NCI-H748 treated with DMSO at 0.1 percent for 48 hours (cell line): ENCODE data around the gene CLDN18.

Source experiments
- DNase-seq: peaks from one replicate; lab custom pipeline; 2025; lab: John Stamatoyannopoulos, UW

Gene CLDN18

DNA sequence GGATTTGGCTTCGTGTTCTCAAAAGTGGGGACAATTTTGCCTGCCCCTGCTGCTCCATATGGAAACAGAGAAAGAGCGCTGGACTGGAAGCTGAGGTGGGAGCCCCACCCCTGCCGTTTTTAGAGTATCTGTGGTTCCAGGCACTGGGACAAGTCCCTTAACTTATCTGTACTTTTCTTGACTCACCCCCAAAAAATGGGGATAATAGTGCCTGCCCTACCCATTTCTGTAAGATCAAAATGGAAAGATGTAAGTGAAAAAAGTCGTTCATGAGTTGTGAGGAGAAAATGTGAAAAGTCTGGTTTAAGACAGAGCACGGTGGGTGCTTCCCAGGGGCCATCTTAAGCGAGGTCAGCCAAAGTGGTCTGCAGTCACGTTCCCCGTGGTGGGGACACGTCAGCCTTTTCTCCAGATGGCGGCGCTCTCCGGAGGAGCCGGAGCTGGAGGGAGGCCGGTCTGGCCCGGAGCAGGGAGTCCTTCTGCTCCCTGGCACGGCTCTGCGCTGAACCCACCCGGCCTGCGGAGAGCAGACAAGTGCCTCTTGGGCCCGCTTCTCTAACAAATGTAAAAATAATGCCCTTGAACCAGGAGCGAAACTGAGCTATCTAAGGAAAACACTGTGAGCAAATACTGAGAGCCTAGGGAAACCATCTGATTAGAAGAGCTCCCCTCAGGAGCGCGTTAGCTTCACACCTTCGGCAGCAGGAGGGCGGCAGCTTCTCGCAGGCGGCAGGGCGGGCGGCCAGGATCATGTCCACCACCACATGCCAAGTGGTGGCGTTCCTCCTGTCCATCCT, at the start of gene CLDN18:
Gene CLDN18 (plus strand): TSS at position 690 of the 797 bp plus-strand sequence. CDS start 61 bp downstream, at position 751.
- no peak for DNase-seq

DNA sequence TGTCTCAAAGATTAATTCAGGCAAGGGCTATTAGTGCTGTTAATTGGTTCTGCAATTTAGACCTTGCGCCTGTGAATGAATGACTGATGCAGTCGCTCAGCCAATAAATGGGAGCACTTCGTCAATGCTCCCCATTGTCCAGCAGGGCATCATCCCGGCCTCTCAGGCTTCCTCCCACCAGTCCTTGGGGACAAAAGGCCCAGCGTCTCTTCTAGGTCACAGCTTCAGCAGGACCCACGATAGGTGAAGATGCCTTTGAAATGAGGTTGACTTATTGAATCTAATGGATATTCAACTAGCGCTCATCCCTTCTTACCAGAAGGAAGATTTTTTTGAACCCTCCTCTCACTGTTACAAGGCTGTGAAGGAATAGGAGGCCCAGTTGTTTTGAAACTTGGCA, 47.7 kb upstream of the CLDN18 start:
- DNase-seq = no peak

DNA sequence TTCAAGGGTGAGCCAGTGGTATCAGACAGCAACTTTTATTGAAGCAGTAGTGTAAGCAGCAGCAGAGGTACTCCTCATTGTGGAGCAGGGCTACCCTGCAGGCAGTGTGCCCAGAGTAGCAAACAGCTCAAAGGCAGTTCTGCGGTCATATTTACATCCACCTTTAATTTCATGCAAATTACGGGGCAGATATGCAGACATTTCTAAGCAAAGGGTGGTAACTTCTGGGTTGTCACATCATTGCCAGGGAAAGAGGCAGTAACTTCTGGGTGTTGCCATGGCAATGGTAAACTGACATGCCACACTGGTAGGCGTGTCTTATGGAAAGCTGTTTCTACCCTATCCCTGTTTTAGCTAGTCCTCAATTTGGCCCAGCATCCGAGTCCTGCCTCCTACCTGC, 46.5 kb upstream of the CLDN18 start:
- no peak for DNase-seq

DNA sequence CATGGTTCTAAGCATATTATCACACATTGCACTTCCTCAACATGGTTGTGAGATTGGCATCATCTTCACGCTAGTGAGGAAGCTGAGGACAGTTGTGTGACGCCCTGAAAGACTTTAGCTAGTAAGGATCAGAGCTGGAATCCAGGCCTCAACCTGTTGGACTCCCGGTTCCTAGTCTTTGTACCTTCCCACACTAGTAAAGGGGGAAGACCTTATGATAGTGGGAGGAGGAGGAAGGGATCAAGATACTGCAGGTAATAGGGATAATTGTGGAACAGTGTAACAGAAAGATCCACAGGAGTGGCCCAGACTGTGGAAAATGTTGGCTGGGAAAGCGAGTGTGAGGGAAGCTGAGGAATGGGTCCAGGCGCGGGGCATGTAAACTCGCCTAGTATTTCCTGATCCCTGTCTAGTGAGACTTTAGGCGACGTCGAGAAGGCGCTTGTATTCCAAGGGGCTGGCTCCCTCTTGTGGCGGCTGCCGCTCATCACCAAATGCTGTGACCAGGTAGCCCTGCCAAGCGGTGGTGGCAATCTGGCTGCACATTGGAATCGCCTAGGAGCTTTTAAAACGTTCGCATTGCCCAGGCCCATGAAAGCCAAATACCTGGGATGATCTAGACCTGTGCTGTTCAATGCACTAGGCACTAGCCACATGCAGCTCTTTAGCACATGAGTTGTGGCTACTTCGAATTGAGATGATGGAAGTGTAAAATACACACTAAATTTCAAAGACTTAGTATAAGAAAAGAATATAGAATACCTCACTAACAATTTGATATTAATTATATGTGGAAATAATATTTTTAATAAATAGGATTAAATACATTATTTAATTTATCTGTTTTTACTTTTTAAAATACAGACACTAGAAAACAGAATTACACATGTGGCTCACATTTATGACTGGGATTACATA, 38.8 kb upstream of the CLDN18 start:
- DNase-seq = peak; percentile 38

DNA sequence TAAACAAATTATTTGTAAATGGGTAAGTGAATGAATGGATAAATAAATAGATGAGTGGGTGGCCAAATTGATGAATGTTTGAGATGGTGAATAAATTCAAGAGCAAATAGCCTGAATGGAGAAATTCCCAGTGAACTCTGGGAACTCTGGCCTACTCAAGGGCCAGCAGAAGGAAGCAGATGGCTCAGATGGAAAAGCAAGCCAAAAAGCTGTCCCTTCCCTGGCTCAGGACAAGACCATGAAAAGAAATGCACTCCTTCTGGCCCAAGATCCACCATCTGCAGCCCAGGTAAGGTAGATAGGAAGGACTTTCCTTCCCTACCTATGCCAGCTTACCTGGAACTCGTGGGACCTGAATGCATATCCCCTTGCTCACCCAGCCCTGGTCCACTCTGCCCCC, 37.6 kb upstream of the CLDN18 start:
- DNase-seq = no peak

DNA sequence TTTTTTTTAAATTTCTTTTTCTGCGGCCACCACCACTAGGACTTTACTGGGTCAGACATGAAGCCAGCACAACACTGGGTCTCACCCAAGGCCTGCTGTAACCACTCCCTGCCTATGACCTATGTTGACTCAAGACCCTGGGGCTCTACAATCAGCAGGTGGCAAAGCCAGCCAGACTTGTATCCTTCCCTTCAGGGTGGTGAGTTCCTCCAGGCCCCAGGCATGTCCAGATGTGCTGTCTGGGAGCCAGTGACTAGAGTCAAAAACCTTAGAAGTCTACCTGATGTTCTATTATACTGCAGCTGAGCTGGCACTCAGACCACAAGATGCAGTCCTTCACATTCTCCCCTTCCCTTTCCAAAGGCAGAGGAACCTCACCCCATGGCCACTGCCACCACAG, 31.6 kb upstream of the CLDN18 start:
- DNase-seq = no peak

DNA sequence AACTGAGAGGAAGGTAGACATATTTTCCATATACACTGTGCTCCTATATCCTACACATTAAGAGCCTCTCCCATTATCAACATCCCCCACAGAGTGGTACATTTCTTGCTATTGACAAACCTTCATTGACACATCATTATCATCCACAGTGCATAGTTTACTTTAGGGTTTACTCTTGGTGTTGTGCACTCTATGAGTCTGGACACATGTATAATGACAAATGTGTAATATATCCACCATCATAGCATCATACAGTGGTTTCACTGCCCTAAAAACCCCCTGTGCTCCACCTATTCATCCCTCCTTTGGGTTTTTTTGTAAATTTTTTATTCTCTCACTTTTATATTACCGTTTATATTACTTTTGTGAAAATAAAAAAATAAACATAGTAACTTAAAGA, 22.2 kb upstream of the CLDN18 start:
- peak; percentile 64 for DNase-seq

DNA sequence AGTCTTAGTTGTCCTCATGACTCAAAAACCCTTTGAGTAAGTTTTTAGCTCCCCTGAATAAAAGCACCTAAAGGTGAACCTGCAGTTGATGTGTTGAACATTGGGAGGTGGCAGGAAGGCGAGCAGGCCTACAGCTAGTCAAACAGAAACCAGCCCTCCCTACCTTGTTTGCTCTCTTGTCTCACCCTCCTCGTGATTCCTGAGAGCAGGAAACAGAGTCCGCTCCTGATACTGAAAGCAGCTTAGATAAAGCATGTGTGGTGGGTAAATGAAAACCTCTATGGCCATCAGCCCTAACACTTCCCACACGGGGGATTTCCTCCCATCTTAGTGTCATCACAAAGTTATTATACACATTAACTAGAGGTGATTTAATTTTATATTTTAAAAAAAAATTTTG, 21.8 kb upstream of the CLDN18 start:
- no peak for DNase-seq

DNA sequence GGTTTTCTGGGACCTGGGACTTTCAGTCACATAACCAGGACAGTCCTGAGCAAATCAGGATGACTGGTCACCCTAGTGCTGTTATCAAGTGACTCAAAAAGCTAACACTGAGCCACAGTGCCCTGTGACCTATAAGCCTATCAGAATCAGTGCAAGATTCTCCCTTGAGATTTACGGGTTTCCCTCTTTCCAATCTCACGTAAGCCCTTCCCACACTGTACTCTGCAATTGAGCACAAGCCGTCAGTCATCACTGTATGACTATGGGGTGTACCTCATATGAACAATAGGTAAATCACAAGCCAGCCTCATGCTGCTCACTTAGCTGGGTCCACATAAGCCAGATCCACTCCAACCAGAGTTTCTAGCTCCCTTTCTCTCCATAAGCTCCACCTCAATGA, 21.0 kb upstream of the CLDN18 start:
- DNase-seq = no peak

DNA sequence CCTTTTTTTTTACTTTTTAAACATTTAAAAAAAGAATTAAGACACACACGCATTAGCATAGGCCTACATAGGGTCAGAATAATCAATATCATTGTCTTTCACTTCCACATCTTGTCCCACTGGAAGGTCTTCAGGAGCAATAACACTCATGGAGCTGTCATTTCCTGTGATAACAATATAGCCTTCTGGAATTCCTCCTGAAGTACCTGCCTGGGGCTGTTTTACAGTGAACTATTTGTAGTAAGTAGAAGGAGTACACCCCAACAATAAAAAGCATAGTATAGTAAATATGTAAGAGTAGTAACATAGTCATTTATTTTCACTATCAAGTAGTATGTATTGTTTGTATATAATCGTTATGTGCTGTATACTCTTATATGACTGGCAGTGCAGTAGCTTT, 19.5 kb upstream of the CLDN18 start:
- no peak for DNase-seq

DNA sequence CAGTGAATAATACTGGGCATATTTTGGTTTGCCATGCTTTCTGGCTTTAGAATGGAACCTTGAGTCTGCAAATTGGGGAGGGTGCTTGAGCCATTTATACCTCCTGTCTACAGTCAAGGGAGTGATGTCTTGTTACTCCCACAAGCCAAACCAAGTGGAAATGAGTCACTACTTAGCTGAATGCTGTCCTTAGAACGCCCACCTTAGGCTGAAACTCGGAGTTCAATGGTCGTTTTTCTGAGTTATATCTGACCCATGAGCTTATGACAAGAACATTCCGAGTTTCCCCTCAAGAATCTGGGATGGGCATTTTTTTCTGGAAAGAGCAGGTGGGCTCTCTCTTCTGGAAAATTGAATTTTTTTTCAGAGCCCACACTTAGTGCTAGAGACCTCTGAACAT, 17.4 kb upstream of the CLDN18 start:
- no peak for DNase-seq

DNA sequence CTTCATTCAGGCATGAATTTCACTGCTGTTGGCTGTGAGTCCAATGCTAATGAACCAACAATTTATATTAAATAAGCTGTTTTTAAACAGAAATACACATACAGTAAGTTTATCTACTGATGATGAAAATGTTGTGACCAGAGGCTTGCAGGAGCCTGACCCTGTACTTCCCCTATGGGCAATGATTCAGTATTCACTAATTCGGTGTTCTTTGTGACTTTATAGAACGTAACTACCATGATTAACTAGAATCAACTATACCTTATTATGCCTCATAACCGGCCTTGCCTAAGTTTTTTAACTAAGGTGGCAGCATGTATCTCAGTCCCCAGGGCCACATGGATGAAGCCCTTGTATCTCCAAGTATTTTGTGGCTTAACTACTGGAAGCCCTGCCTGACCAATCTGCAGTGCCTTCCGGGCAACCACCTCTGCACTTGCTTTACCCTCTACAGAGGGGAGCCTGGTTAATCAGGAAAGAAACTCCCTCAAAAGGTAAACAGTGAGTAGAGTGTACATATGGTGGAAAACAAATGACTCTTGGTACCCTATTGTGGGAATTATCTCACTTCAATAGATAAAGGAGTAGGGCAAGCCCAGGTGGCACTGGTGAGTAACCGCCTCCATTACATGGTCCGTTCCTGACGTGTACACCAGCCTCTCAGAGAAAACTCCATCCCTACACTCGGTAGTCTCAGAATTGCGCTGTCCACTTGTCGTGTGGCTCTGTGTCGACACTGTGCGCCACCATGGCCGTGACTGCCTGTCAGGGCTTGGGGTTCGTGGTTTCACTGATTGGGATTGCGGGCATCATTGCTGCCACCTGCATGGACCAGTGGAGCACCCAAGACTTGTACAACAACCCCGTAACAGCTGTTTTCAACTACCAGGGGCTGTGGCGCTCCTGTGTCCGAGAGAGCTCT, 11.6 kb upstream of the CLDN18 start:
- no peak for DNase-seq

DNA sequence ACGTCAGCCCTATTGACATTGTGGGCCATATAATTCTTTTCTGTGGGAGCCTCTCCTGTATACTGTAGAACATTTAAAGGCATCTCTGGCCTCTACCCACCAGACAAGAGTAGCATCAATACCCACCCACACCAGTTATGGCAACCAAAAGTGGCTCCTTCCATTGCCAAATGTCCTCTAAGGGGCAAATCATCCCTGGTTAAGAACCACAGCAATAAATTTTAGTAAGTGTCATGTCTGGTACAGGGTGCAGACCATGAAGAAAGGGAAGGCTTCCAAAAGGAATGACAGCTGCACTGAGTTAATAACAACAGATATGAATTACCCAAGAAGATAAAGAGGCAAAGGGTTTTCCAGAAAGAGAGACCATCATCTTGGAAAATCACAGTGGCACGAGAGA, 6.9 kb upstream of the CLDN18 start:
- no peak for DNase-seq

DNA sequence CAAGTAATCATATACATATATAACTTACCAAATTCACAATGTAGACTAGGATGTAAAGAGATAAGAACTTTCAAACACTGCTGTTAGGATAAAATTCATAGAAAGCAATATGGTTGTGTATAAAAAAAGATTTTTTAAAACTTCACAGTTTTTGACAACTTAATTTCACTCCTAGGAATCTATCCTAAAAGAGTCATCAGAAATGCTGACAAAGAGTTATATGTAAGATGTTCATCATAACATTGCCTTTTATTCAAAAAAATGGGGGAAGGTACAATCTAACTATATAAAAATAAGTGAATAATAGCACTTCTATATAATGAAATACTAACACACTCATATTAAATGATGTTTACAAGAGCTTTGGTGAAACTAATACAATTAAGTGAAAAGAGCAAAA, 4.3 kb upstream of the CLDN18 start:
- no peak for DNase-seq

DNA sequence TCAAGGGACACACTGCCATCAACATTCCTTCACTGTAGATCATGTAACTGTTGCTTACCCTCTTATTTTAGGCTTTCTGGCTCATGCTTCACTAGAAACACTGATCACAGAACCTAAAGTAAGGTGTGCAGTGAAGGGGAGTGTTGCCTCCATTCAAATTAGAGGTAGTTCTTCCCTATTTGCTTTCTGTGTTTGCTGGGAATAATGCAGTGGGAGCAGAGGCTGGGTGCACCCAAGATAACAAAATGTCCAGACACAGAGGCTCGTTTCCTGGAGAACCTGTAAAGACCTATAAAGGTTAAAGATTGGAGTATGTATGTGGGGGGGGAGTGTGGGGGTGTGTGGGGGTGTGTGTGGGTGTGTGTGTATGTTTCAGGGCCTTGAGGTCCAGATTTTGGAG, 2.1 kb upstream of the CLDN18 start:
- no peak for DNase-seq

DNA sequence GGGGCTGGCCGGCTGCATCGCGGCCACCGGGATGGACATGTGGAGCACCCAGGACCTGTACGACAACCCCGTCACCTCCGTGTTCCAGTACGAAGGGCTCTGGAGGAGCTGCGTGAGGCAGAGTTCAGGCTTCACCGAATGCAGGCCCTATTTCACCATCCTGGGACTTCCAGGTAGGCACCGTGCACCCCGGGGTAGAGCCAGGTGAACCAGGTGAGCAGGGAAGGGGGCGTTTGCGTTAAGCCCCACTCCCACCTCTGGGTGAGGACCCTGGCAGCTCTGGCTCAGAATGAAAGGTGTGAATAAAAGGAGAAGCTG, 267 bp downstream of the CLDN18 start:
- no peak for DNase-seq

DNA sequence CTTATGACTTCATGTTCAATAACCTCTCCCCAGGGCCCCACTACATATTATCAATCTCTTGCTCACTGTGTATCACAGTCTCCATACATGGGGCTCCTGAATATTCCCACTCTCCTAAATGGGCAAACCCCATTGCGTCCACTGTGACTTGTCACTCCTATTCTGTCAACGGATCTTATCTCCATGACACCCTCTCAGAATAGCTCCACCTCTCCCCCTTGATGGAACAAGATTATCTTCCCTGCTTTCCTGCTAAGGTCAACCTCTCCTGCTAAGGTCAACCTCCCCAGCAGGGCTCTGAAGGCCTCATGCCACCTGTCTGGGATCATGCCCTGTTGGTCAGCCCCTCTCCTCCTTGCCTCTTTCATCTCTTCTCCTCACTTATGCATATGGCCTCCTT, 1.8 kb downstream of the CLDN18 start:
- DNase-seq = no peak

DNA sequence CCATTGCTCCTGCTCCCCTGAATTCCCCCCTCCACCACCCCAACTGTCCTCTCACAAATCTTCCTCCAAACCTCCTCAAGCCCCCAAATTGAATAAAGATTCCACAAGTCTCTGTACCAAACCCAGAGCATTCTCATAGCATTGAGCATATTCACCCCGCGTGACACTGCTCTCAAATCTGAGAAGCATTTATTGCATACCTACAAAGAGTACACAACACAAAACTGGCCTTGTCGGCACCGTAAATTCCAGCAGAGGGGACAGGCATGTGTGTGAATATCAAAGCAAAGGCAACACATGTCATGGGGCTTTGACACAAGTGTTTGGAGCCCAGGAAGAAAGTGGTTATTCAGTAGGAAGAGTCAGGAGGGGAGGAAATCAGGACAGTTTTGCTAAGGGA, 2.6 kb downstream of the CLDN18 start:
- DNase-seq = no peak

DNA sequence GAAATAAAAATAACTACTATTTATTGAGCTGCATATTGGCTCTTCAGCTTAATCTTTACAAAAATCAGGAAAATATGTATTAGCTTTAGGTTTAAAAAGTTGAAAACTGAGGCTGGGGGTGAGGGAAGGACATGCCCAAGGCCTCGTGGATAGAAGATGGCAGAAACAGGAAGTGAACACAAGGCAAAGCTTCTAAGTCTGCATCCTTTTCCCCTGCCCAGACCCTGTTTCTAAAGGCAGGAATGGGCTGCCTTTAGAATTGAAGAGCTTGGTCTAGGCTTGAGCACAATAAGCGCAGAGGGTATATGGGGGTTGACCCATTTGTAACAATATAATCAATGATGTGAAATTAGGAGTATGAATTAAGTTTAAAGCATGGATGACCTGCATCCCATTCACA, 6.1 kb downstream of the CLDN18 start:
- DNase-seq = no peak

DNA sequence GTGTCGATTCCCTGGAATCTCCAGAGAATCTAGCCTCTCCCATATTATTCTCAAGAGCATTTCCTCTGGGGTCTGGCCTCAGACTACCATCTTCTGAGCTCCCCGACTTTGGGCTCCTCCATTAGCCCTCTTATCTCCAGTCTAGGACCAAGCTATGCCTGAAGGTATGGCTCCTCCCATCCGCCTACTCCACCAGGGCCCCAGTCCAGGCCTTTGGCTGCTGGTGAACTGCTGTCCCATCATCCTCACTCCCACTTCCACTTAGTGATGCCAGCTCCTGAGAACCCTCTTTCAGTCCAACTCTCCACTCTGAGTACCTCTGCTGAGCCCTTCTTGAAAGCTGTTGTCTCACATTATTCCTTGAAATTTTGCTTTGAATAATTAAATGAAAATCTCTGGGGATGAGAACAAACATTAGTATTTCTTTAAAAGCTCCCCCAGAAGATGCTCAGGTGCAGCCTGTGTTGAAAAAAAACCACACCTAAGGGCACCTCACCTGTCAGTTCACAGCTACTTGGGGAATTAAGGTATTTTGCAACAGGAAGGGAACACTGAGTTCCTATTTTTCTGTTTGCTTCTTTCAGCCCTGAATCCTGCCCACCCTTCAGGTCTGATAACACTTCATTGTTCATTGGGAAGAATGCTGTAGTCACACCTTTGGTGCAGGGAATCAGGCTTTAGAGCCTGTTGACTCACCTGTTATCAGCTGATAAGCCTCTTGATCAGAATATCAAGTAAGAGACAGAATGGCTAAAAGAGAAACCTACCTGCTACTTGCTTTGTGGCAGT, 9.5 kb downstream of the CLDN18 start:
- no peak for DNase-seq

DNA sequence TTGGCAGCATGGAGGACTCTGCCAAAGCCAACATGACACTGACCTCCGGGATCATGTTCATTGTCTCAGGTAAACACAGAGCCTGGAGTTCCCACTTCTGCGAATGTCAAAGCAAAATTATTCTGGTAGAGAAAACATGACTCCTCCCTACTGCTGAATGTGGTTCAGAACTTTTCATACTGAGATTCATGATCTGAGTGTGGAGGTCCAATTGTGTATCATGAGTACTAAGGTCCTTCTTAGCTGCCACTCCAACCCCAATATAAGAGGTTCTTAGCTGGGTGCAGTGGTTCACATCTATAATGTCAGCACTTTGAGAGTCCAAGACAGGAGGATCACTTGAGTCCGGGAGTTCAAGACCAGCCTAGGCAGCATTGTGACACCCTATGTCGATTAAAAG, 13.8 kb downstream of the CLDN18 start:
- DNase-seq = no peak

DNA sequence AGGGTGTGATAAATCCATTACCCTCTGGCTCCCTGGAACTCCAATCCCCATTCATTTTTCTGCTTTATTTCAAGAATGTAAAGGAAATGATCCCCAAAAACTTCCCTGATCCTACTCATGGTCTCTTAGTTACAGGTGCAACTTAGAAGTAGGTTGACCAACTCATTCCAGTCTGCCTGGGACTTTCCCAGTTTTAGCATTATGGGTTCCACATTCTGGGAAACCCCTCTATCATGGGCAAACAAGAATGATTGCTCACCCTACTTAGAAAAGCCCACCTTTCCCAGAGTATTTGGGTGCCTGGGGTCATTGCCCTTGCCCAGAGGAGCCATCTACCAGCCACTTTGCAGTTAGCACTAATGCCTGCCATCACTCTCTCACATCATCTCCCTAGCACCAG, 15.6 kb downstream of the CLDN18 start:
- no peak for DNase-seq
